Type B pancreatic cell (in vitro differentiated cells): Measurements from ENCODE around the gene CXCR2. TPM values are rescaled to one million over a fixed set of nuclear protein-coding genes. Genes with fewer than 3 reads are reported as not detected.
"Not testable (repeated sequence)": the region's sequence is repeated elsewhere in the genome, so short reads cannot be mapped to it uniquely, and the experiment has no call there.

Experiments
- DNase-seq: peaks from one replicate; pipeline ENCODE4 v3.0.0; 2021; ENCODE audit warnings: mixed read lengths; ENCODE audit not compliant: unreplicated experiment; ENCODE audit errors: extremely low spot score
- H3K27ac Mint-ChIP-seq: 2 replicates; pipeline ENCODE4 v1.8.0; 2021; ENCODE audit warnings: mild to moderate bottlenecking, mixed read lengths
- H3K27me3 Mint-ChIP-seq: 2 replicates; pipeline ENCODE4 v1.8.0; 2021; ENCODE audit warnings: mixed read lengths
- H3K36me3 Mint-ChIP-seq: 2 replicates; pipeline ENCODE4 v1.8.0; 2021; ENCODE audit warnings: mixed read lengths
- H3K4me1 Mint-ChIP-seq: one replicate; pipeline ENCODE4 v1.8.0; 2021; ENCODE audit warnings: mixed read lengths; ENCODE audit not compliant: unreplicated experiment
- H3K4me3 Mint-ChIP-seq: 2 replicates; pipeline ENCODE4 v1.8.0; 2021; ENCODE audit warnings: mild to moderate bottlenecking, mixed read lengths
- H3K9me3 Mint-ChIP-seq: 2 replicates; pipeline ENCODE4 v1.8.0; 2021; ENCODE audit warnings: mixed read lengths
- total RNA-seq: library from RNA; stranded (reverse); gene quantifications from 2 replicates; pipeline ENCODE4 v1.2.1, GENCODE V29; 2021; ENCODE audit warnings: low replicate concordance
- TF ChIP-seq, protein P1 (sequence below): fragments of 200-600 bp; sonication (generic); conservative IDR thresholded peaks from 2 replicates; pipeline ENCODE4 v1.5.0; 2021; ENCODE audit warnings: antibody characterized with exemption, mild to moderate bottlenecking

The CXCR2 gene
- total RNA-seq, 1 donor from 2014 or later: not detected

- Mint-ChIP-seq H3K27ac (no peak overlapping the region), H3K9me3 (no peaks in the 10 kb centered on the region), H3K4me3 (no peak overlapping the region), H3K36me3 (no peaks in the 10 kb centered on the region), H3K4me1 (no peaks in the 10 kb centered on the region), H3K27me3 (peaks cover 43% of the 10 kb centered on the region)
- TF ChIP-seq, protein P1, sequence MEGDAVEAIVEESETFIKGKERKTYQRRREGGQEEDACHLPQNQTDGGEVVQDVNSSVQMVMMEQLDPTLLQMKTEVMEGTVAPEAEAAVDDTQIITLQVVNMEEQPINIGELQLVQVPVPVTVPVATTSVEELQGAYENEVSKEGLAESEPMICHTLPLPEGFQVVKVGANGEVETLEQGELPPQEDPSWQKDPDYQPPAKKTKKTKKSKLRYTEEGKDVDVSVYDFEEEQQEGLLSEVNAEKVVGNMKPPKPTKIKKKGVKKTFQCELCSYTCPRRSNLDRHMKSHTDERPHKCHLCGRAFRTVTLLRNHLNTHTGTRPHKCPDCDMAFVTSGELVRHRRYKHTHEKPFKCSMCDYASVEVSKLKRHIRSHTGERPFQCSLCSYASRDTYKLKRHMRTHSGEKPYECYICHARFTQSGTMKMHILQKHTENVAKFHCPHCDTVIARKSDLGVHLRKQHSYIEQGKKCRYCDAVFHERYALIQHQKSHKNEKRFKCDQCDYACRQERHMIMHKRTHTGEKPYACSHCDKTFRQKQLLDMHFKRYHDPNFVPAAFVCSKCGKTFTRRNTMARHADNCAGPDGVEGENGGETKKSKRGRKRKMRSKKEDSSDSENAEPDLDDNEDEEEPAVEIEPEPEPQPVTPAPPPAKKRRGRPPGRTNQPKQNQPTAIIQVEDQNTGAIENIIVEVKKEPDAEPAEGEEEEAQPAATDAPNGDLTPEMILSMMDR: peak; percentile 17
- DNase-seq: no peak
Measured at GRCh38 chr2:218093879-218094278, 31.9 kb upstream of the CXCR2 start.

GRCh38 chr2:218095853-218096252, 30.0 kb upstream of the CXCR2 start:
- TF ChIP-seq, protein P1: no peak
- no peaks in the 10 kb centered on the region for H3K36me3 Mint-ChIP-seq
- no peak for DNase-seq
- H3K4me3 Mint-ChIP-seq: no peak overlapping the region
- H3K27me3 Mint-ChIP-seq: peaks cover 33% of the 10 kb centered on the region
- H3K4me1 Mint-ChIP-seq: no peaks in the 10 kb centered on the region
- H3K9me3 Mint-ChIP-seq: no peaks in the 10 kb centered on the region
- H3K27ac Mint-ChIP-seq: no peak overlapping the region

- H3K27ac Mint-ChIP-seq: no peak overlapping the region
- H3K36me3 Mint-ChIP-seq: no peaks in the 10 kb centered on the region
- TF ChIP-seq, protein P1: no peak
- no peak for DNase-seq
- no peaks in the 10 kb centered on the region for H3K4me1 Mint-ChIP-seq
- no peak overlapping the region for H3K4me3 Mint-ChIP-seq
- peaks cover 31% of the 10 kb centered on the region for H3K27me3 Mint-ChIP-seq
- H3K9me3 Mint-ChIP-seq: no peaks in the 10 kb centered on the region
Measured at GRCh38 chr2:218097975-218098374, 27.9 kb upstream of the CXCR2 start.

DNA sequence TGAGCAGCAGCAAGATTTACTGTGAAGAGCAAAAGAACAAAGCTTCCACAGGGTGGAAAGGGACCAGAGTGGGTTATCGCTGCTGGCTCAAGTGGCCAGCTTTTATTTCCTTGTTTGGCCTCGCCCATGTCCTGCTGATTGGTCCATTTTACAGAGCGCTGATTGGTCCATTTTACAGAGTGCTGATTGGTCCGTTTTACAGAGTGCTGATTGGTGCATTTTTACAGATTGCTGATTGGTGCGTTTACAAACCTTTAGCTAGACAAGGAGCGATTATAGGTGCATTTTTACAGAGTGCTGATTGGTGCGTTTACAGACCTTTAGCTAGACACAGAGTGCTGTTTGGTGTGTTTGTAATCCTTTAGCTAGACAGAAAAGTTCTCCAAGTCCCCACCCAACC, 17.0 kb upstream of the CXCR2 start:
- not testable (repeated sequence) for H3K4me1 Mint-ChIP-seq, H3K27ac Mint-ChIP-seq, H3K9me3 Mint-ChIP-seq, H3K4me3 Mint-ChIP-seq, DNase-seq, H3K36me3 Mint-ChIP-seq
- peaks cover 39% of the 10 kb centered on the region for H3K27me3 Mint-ChIP-seq

- not testable (repeated sequence) for H3K9me3 Mint-ChIP-seq, H3K4me3 Mint-ChIP-seq, H3K36me3 Mint-ChIP-seq, H3K4me1 Mint-ChIP-seq, H3K27ac Mint-ChIP-seq, H3K27me3 Mint-ChIP-seq, DNase-seq
Measured at GRCh38 chr2:218121789-218122188, 4.0 kb upstream of the CXCR2 start.

DNA sequence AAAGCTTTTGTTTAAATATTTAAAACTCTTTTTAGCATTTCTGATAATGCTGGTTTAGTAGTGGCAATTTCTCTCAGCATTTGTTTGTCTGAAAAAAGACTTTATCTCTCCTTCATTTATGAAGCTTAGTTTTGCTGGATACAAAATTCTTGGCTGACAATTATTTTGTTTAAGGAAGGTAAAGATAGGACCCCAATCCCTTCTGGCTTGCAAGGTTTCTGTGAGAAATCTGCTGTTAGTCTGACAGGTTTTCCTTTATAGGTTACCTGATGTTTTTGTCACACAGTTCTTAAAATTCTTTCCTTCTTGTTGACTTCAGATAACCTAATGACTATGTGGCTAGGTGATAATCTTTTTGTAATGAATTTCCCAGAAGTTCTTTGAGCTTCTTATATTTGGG, 3.5 kb upstream of the CXCR2 start:
- H3K27me3 Mint-ChIP-seq, H3K4me1 Mint-ChIP-seq, DNase-seq, H3K9me3 Mint-ChIP-seq, H3K27ac Mint-ChIP-seq, H3K36me3 Mint-ChIP-seq, H3K4me3 Mint-ChIP-seq: not testable (repeated sequence)

- TF ChIP-seq, protein P1: no peak
- H3K36me3 Mint-ChIP-seq: no peaks in the 10 kb centered on the region
- H3K9me3 Mint-ChIP-seq: peaks cover 8% of the 10 kb centered on the region
- no peak overlapping the region for H3K4me3 Mint-ChIP-seq
- H3K27ac Mint-ChIP-seq: no peak overlapping the region
- DNase-seq: no peak
- H3K4me1 Mint-ChIP-seq: no peaks in the 10 kb centered on the region
- H3K27me3 Mint-ChIP-seq: peaks cover 6% of the 10 kb centered on the region
Measured at GRCh38 chr2:218123986-218124385, 1.8 kb upstream of the CXCR2 start.
